NCI-H748 (cell line): ENCODE data around the gene CHADL.
"Not testable (repeated sequence)": the region's sequence is repeated elsewhere in the genome, so short reads cannot be mapped to it uniquely, and the experiment has no call there.

ENCODE experiments used
- DNase-seq: peaks from one replicate; lab custom pipeline; 2025; ENCODE audit not compliant: unreplicated experiment; lab: John Stamatoyannopoulos, UW

CHADL gene, protein sequence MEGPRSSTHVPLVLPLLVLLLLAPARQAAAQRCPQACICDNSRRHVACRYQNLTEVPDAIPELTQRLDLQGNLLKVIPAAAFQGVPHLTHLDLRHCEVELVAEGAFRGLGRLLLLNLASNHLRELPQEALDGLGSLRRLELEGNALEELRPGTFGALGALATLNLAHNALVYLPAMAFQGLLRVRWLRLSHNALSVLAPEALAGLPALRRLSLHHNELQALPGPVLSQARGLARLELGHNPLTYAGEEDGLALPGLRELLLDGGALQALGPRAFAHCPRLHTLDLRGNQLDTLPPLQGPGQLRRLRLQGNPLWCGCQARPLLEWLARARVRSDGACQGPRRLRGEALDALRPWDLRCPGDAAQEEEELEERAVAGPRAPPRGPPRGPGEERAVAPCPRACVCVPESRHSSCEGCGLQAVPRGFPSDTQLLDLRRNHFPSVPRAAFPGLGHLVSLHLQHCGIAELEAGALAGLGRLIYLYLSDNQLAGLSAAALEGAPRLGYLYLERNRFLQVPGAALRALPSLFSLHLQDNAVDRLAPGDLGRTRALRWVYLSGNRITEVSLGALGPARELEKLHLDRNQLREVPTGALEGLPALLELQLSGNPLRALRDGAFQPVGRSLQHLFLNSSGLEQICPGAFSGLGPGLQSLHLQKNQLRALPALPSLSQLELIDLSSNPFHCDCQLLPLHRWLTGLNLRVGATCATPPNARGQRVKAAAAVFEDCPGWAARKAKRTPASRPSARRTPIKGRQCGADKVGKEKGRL

DNA sequence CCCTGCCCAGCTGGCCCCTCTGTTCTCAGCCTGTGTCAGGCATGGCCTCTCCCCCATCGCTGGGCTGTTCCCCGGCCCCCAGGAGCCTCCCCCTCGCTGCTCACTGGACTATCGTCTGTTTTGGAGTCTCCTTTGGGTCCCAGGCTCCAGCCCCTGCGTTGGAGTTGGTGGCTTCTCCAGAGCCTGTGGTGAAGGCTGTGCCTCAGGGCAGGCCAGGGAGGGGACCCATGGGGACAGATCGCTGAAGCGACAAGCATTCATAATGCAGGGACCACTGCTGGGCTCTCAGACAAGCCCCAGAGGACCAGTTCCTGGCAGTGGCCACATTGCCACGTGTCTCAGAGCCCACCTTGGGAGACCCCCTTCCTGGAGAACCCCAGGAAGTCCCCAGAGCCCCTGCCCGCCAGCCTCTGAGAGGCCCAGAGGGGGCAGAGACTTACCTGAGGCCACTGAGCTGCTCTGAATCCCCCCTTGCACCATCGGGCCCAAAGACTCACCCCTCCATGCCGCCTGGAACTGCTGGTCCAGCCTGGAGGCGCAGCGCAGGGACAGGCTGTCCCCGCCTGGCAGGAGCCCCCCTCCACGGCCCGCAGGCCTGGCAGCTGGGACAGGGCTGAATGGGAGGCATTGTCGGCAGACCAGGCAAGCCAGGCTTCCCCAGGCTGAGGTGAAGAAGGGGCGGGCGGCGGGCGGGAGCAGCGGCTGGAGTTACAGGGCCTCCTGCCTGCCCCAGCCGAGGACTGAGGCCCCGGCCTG lies at the start of gene CHADL:
Gene CHADL, minus strand, starts transcription at position 555 of the 756 bp plus-strand sequence. Its CDS starts 50 bp downstream, at position 505.
- no peak for DNase-seq

DNA sequence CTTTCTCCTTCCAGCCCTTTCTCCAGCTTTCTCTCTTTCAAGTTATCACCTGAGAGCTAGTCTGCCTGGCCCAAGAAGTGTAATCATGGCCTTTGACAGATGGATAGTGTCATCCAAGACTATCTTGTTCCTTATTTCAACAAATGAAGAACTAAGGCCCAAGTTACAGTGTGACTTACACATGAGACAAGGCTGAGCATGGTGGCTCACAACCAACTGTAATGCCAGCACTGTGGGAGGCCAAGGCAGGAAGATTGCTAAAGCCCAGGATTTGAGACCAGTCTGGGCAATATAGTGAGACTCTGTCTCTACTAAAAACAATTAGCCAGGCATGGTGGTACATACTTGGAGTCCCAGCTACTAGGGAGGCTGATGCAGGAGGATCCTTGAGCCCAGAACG lies 48.9 kb upstream of the CHADL start:
- no peak for DNase-seq

DNA sequence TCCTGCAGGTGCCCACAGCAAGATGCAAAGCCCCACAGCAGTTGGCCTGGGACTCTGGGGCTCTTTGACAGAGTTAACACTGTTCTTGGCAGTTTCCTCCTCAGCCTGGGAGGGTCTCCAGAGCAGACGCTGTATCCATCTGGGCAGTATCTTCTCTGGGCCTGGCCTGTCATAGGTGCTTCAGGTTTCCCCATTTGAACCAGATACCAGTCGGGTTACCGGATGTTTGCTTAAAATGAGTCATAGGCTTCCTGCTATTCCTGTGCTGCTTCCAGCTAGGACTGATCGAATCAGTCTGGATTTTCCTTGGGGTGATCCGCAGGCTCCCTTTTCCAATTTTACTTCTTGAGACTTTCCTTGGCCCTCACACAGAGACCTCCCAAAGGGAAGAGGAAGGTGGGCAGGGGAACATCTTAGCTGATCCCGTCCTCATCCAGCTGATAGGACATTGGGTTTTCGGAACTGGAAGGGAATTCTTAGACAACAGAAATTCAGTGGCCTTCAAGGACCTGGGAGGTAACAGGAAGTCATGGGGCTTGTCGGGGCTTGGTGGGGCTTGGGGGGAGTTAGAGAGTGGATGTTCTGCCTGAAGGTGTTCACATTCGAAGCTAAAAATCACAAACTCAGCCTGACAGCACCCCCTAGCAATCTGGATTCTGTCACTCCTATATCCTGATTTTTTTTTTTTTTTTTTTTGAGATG lies 47.7 kb upstream of the CHADL start:
- no peak for DNase-seq

DNA sequence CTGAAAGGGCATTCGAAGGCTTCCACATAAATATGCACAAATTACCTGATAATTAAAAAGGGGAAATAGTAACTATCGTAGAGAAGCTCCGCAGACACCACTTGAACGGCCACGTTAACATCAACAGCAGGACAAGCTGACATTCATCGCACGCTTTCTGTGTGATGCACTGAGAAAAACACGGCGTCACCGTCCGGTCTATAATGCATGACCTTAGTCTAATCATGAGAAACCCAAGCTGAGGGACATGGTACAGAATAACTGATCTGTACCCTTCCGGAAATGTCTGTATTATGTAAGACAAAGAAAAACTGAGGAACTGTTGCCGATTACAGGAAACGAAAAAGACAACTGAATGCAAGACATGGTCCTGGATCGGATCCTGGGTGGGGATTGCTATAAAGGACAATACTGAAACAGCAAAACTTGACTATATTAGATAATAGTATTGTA lies 45.9 kb upstream of the CHADL start:
- DNase-seq: peak; percentile 68

DNA sequence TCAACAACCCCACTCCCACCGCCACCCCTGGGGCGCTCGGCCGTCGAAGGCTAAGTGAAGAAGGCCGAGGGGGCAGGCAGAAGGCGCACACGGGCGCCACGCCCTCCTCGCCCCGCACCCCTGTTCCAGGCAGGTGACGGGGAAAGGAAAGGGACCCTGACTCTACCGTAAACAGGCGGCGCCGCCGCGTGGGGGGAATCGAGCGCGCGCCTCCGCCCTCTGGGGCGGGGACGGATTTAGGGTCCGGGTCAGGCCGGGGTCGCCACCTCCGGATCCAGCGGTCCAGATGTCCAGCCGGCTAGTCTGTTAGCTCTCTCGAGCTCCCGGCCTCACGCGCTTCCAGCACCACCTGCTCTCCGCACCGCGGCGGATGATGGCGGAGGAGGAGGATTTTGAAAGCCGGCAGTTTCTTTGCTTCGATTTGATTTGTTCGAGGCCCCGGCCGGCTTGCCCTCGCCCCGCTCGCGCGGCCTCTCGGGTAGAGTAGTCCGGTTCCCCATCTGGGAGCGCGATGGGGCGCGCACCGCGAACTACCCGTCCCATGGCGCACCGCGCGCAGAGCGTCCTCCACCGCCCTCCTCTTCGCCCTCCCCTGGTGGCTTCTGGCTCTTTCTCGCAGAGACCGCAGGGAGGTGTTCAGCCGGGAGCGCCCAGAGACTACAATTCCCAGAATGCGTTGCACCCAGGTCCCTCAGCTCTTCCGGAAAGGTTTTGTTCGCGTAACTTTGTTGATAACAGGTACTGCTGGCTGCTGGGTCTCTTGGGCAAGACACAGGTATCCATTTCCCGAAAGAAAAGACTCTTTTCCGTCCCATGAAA lies 45.3 kb upstream of the CHADL start, which contains the start of gene RANGAP1:
Gene RANGAP1, minus strand, starts transcription at position 368 of the 819 bp plus-strand sequence. CDS start 5,143 bp downstream, outside the sequence.
- peak; percentile 99 for DNase-seq

DNA sequence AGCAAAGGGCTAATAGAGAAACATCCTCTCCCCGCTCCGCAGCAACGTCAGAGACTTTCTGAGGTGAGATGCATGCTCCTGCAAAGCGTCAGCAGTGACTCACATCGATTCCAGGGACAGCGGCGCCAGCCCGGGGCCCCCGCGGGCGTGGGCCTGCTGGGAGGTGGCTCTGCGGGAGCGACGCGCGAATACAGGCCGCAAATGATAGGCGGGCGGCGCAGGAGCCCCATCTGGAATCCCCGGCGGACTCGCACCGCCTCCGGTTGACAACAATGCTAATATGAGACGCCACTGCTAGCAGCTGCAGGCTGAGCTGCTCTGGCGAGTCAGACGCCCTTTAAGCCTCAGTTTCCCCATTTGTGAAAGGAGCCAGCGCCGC lies 44.7 kb upstream of the CHADL start:
- peak; percentile 71 for DNase-seq

DNA sequence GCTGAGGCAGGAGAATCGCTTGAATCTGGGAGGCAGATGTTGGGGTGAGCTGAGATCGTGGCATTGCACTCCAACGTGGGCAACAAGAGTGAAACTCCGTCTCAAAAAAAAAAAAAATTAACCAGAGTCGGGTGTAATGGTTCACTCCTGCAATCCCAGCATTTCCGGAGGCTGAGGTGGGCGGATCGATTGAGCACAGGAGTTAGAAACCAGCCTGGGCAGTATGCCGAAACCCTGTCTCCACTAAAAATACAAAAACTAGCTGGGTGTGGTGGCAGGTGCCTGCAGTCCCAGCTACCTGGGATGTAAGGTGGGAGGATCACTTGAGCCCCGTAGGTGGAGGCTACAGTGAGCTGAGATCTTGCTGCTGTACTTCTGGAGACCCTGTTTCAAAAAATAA lies 43.7 kb upstream of the CHADL start:
- DNase-seq: no peak

DNA sequence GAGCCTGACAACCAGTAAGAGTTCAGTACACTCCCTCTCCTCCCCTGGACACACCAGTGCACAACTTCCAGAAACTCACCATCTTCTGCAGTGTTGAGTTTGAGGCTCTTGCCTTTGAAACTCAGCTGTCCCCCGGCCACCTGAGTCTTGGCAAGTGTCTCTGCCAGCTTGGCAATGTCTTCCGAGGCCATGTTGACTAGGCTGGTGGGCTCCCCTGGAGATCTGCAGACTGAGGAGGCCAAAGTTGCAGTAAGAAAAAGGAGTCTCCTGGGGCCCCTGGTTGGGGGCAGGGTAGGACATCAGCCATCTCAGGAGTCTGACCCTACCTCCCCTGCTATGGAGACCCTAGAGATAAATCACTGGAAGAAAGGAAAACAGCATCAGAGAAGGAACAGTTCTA lies 40.1 kb upstream of the CHADL start:
- no peak for DNase-seq

DNA sequence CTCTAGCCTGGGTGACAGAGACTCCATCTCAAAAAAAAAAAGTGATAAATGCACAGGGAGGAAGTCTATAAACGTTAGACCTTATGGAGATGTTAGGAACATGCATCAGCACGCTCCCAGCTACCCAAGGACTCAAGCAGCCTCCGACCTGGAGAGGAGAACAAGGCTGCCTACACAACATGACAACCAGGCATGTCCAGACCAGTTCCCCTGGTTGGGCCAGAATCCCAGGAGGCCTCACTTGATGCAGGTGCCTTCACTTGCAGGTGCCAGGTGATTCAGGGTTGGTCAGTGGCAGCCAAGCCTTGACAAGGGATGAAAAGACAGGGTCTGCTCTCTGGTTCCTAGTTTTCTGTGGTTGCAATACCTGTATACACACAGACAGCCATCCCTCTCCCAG lies 39.3 kb upstream of the CHADL start:
- DNase-seq: no peak

DNA sequence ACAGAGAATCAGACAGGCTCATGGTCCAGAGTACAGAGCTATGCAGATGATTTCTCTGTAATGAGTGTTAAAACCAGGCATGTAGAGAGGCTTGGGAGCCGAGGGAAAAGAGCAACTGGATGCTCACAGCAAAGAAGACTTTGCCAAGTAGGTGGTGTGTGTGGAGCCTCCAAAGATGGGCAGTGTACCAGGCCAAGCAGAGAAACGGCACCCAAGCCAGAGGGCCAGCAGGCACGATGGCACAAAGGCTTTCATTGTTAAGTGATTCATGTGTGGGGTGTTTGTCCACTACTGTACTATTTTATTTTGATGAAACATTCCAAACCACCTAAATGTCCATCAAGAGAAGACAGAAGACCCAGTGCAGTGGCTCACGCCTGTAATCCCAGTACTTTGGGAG lies 34.1 kb upstream of the CHADL start:
- no peak for DNase-seq

DNA sequence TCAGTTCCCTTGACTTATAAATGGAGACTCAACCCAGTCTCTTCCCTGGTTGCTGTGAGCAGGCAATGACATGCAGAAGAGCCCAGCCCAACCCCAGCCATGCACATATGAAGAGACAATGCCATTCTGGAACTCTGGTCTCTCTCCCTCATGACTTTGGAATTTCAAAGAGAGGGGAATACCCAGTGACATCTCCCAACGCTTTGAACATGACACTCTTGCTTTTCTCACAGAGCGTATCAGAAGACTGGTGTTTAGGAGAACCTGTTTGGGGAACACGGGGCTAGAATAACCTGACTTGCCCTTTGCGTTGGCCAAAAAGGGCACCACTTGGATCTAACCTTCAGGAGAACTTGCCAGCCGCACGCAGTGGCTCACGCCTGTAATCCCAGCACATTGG lies 32.4 kb upstream of the CHADL start:
- DNase-seq: no peak

DNA sequence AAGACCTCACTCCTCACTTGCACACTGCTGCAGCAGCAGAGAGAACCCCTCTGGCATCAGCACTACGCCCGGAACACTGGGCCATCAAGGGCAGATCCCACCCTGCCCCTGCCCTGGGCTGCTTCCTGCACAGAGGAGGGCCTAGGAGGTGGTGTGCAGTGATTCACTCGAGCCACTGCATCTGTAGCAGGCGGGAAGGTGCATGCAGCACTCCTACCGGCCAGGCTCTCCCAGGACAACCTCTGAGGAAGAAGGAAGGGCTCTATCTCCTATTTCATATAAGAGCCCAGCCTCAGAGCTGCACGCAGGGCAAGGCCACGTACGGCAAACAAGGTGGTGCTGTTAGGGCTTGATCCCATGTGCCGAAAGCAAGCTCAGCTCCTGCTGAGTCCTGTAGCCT lies 31.1 kb upstream of the CHADL start:
- no peak for DNase-seq

DNA sequence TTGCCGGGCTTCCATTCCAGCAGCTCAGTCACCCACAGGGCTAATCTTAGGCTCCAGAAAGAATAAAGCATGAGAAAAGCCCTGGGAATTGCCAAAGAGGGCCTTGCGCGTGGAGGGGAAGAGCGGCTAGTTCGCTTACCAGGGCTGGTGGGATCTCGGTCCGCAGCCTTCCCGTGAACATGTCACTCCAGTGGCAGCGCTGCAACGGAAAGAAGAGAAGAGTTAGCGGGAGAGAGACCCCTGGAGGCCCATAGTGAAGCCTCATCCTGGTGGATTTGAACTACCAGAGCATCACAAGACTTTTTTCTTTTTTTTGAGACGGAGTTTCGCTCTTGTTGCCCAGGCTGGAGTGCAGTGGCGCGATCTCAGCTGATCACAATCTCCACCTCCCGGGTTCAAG lies 27.2 kb upstream of the CHADL start:
- DNase-seq: no peak

DNA sequence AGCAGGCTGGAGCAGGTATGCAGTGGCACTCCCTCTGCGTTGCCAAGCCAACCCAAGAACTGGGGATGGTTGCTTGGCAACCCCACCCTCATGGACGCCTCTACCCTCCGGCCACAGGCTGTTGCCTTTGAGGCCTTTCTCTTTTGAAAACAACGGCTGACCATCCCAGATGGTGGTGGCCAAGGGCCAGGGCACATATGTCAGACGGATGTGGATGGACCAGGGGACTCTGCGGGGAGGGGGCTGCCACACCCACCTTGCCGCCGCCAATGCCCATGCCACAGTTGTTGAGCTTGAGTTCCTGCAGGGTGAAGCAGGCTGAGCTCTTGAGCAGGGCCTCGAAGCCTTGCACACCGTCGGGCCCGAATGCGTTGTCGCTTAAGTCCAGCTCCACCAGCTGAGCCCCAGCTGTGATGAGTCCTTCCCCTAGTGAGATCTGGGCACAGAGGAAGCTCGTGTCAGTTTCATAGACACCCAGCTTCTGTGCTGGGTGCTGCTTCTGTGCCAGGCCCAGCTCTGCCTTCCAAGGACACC lies 23.7 kb upstream of the CHADL start:
- DNase-seq: no peak

DNA sequence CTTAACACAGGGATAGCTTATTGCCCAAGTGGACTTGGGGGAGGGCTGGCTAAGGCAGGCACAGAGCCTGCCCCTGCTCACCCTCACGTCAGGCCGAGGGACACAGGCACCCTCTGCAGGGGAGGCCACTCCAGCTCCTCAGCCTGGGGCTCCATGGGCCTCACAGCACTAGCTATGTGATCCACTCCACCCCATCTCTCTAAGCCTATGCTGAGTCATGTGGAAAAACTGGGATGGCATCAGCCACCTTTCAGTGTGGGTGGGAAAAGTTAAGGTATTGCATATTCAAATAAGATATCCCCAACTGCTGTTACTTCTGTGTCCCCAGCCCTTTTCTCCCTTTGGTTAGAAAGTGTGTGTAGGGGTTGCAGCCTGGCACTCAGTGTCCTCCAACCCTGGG lies 23.0 kb upstream of the CHADL start:
- DNase-seq: no peak

DNA sequence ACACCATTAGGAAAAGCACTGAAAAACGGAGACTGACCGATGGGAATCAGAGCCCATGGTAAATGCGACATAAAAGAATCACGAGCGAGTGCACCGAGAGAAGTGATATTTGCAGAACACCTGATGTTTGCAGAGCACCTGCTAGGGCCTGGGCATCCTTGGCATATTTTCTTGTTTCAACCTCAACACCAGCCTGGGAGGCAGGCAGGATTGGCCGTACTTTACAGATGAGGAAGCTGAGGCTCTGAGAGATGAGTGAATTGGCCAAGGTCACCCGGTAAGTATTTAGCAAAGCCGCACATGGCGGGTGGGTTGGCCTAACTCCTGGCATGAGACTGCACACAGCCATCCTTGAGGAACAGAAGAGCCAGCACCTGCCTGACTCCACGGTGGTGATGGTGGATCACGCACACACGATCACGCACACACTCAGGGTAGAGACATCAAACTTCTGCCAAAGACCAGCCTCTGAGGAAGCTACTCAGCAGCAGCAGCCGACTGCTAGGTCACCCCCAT lies 21.6 kb upstream of the CHADL start:
- no peak for DNase-seq

DNA sequence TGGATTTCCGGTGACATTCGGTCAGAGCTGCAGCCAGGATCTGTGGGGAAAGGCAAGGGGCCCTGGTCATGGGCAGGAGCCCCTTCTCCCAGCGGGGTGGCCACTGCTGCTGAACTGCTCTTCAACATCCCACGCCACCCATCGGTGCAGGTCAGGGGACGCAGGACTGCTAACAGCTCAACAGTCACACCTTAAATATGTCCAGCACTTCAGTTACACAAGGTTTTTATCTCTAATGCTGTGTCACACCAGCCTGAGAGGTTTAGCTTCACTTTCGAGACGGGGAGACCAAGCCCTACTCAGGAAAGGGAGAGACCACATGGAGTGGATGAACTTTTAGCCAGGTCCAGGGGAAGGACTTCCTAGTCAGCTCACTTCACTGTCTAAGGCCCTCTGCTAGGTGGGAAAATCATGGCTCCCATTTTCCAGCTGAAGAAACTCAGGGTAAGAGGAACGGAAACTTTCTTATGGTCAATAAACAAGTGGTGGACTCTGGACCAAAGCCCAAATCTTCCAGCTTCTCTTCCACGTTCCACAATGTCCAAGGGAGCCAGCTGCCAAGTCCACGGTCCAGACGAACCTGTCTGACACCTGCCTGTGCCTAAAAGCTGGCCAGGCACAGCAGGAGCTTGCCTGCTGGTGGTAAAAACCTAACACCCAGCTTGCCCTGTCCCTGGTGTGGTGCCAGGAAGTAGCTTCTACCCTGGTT lies 21.0 kb upstream of the CHADL start:
- DNase-seq: no peak

DNA sequence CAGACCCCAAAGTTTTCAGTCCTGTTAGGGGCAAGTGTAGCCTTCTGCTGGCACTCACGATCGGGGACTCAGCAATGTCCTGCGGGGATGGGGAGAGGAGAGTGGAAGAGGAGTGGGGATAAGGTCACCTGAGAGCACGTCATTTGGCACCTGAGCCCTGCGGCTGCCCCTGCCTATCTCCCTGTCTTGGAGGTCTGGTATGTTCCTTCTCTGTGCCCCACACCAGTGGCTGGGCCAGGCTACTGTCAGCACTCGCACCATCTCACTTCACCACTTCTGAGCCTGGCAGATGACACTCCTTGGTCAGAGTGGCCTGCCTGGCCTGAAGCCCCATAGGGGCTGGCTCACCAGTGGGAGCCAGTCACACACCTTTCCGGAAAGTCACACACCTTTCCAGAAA lies 20.1 kb upstream of the CHADL start:
- no peak for DNase-seq

DNA sequence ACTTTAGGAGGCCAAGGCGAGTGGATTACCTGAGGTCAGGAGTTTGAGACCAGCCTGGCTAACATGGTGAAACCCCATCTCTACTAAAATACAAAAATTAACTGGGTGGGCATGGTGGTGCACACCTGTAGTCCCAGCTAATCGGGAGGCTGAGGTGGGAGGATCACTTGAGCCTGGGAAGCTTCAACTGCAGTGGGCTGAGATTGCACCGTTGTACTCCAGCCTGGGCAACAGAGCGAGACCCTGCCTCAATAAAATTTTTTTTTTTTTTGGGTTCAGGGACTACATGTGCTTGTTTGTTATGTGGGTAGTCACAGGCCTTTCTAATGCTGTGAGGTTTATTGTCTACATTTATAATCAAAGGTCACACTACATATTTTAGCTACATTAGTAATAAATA lies 19.0 kb upstream of the CHADL start:
- DNase-seq: not testable (repeated sequence)
